GM12864 (cell line): ENCODE results near the gene KRT7.

Experiments
- DNase-seq: peaks from one replicate; pipeline ENCODE4 v3.0.0-alpha.2; 2011; ENCODE audit warnings: low read depth
- H3K4me3 ChIP-seq: 2 replicates; pipeline ENCODE4 v1.5.1; 2011; ENCODE audit warnings: mild to moderate bottlenecking, low read depth, low read length, control low read depth
- CTCF ChIP-seq: IDR thresholded peaks from 2 replicates; pipeline ENCODE4 v1.5.1; 2011; ENCODE audit warnings: low read depth, mild to moderate bottlenecking, moderate library complexity, low read length, control low read depth, inconsistent platforms; ENCODE audit errors: missing control alignments

KRT7 gene

GRCh38 chr12:52223406-52224039, 9.5 kb upstream of the KRT7 start:
- H3K4me3 ChIP-seq: no peak overlapping the region
- no peak for TF ChIP-seq CTCF
- no peak for DNase-seq

GRCh38 chr12:52224151-52224550, 8.9 kb upstream of the KRT7 start:
- no peak for TF ChIP-seq CTCF
- no peak for DNase-seq
- H3K4me3 ChIP-seq: no peak overlapping the region

GRCh38 chr12:52225752-52226151, 7.3 kb upstream of the KRT7 start:
- DNase-seq: no peak
- no peak overlapping the region for H3K4me3 ChIP-seq
- TF ChIP-seq CTCF: no peak

- no peak for TF ChIP-seq CTCF
- DNase-seq: no peak
- no peak overlapping the region for H3K4me3 ChIP-seq
These were observed 6.6 kb upstream of the KRT7 start for GRCh38 chr12:52226446-52226845.

- TF ChIP-seq CTCF: no peak
- H3K4me3 ChIP-seq: no peak overlapping the region
- no peak for DNase-seq
These were observed 5.4 kb upstream of the KRT7 start for GRCh38 chr12:52227606-52228166.

- DNase-seq: no peak
- TF ChIP-seq CTCF: no peak
- H3K4me3 ChIP-seq: no peak overlapping the region
These were observed 4.7 kb upstream of the KRT7 start for GRCh38 chr12:52228366-52228765.

- no peak for TF ChIP-seq CTCF
- no peak overlapping the region for H3K4me3 ChIP-seq
- no peak for DNase-seq
These were observed 4.1 kb upstream of the KRT7 start for GRCh38 chr12:52228931-52229330.
